MM.1S (cell line): Measurements from ENCODE around the gene DNAJC5.

ENCODE experiments used
- DNase-seq: peaks from one replicate; pipeline ENCODE4 v3.0.0-alpha.2; 2015
- H2AFZ ChIP-seq: fragments of 300-600 bp; sonication (generic); 2 replicates; pipeline ENCODE4 v1.6.0; 2016; ENCODE audit warnings: antibody characterized with exemption, low read length
- H3F3A ChIP-seq: fragments of 300-600 bp; sonication (generic); 2 replicates; pipeline ENCODE4 v1.6.1; 2016; ENCODE audit warnings: mild to moderate bottlenecking, antibody characterized with exemption, low read length, moderate library complexity, mixed read lengths; ENCODE audit not compliant: insufficient read depth
- H3K27ac ChIP-seq: fragments of 300-600 bp; sonication (generic); 2 replicates; pipeline ENCODE4 v1.5.1; 2016; ENCODE audit warnings: mild to moderate bottlenecking, low read length
- H3K27me3 ChIP-seq: fragments of 300-600 bp; sonication (generic); replicated peaks from 2 replicates; pipeline ENCODE4 v1.6.0; 2016; ENCODE audit warnings: low read length; ENCODE audit not compliant: insufficient read depth
- H3K36me3 ChIP-seq: fragments of 300-600 bp; sonication (generic); replicated peaks from 2 replicates; pipeline ENCODE4 v1.6.1; 2016; ENCODE audit warnings: mild to moderate bottlenecking, low read length, mixed read lengths; ENCODE audit not compliant: insufficient read depth
- H3K4me1 ChIP-seq: fragments of 300-600 bp; sonication (generic); 2 replicates; pipeline ENCODE4 v1.6.1; 2016; ENCODE audit warnings: low read length, mixed read lengths
- H3K4me2 ChIP-seq: fragments of 300-600 bp; sonication (generic); 2 replicates; pipeline ENCODE4 v1.6.0; 2016; ENCODE audit warnings: low read depth, low read length
- H3K4me3 ChIP-seq: fragments of 300-600 bp; sonication (generic); 2 replicates; pipeline ENCODE4 v1.5.1; 2016; ENCODE audit warnings: low read length, mixed read lengths
- H3K79me2 ChIP-seq: fragments of 300-600 bp; sonication (generic); 2 replicates; pipeline ENCODE4 v1.6.1; 2016; ENCODE audit warnings: mixed run types, low read length, mixed read lengths
- H3K9ac ChIP-seq: fragments of 300-600 bp; sonication (generic); 2 replicates; pipeline ENCODE4 v1.6.1; 2016; ENCODE audit warnings: low read length, mixed read lengths
- H3K9me2 ChIP-seq: fragments of 300-600 bp; sonication (generic); replicated peaks from 2 replicates; pipeline ENCODE4 v1.6.1; 2016; ENCODE audit warnings: mild to moderate bottlenecking, low read length, mixed read lengths; ENCODE audit not compliant: insufficient read depth
- H3K9me3 ChIP-seq: fragments of 300-600 bp; sonication (generic); replicated peaks from 2 replicates; pipeline ENCODE4 v1.6.1; 2016; ENCODE audit warnings: mild to moderate bottlenecking, low read length, mixed read lengths; ENCODE audit not compliant: insufficient read depth
- H4K20me1 ChIP-seq: fragments of 300-600 bp; sonication (generic); 2 replicates; pipeline ENCODE4 v1.6.1; 2016; ENCODE audit warnings: mild to moderate bottlenecking, low read length, moderate library complexity, mixed read lengths; ENCODE audit not compliant: insufficient read depth
- CTCF ChIP-seq: fragments of 300-600 bp; sonication (generic); IDR thresholded peaks from 2 replicates; pipeline ENCODE4 v1.5.1; 2016; ENCODE audit warnings: antibody characterized with exemption, low read length, mixed read lengths
- EZH2 ChIP-seq: fragments of 300-600 bp; sonication (generic); optimal IDR thresholded peaks from 2 replicates; pipeline ENCODE3; 2017; ENCODE audit warnings: low read depth, mild to moderate bottlenecking, antibody characterized with exemption, low read length, mixed read lengths
- EZH2phosphoT487 ChIP-seq: fragments of 300-600 bp; sonication (generic); IDR thresholded peaks from 2 replicates; pipeline ENCODE4 v1.6.1; 2018; ENCODE audit warnings: antibody characterized with exemption, low read length

Gene DNAJC5

GRCh38 chr20:63881451-63882226 is 13.3 kb upstream of the DNAJC5 start:
- Histone ChIP-seq H3K9ac (no peak overlapping the region), H3K4me2 (no peak overlapping the region), H3K27ac (no peak overlapping the region), H3K4me3 (no peak overlapping the region), H3F3A (no peaks in the 10 kb centered on the region), H3K36me3 (no peaks in the 10 kb centered on the region), H3K9me3 (no peaks in the 10 kb centered on the region), H2AFZ (no peak overlapping the region), H3K79me2 (peaks cover 12% of the 10 kb centered on the region), H3K9me2 (no peaks in the 10 kb centered on the region), H3K27me3 (no peaks in the 10 kb centered on the region), H4K20me1 (no peaks in the 10 kb centered on the region), H3K4me1 (no peaks in the 10 kb centered on the region)
- no peak for TF ChIP-seq EZH2phosphoT487
- TF ChIP-seq EZH2, result no peak
- TF ChIP-seq CTCF, result no peak
- DNase-seq, result no peak

GRCh38 chr20:63882257-63883200 is 12.4 kb upstream of the DNAJC5 start:
- H3K4me2 ChIP-seq, result no peak overlapping the region

GRCh38 chr20:63883201-63883593 is 11.7 kb upstream of the DNAJC5 start:
- H3K4me1 ChIP-seq, result no peaks in the 10 kb centered on the region
- H3K4me3 ChIP-seq, result no peak overlapping the region
- no peaks in the 10 kb centered on the region for H3K27me3 ChIP-seq
- peaks cover 3% of the 10 kb centered on the region for H3K79me2 ChIP-seq
- no peak for DNase-seq
- no peak overlapping the region for H3K9ac ChIP-seq
- no peaks in the 10 kb centered on the region for H3K9me3 ChIP-seq
- H4K20me1 ChIP-seq, result no peaks in the 10 kb centered on the region
- H3K9me2 ChIP-seq, result no peaks in the 10 kb centered on the region
- TF ChIP-seq EZH2 (no peak), EZH2phosphoT487 (no peak), CTCF (no peak)
- no peak overlapping the region for H2AFZ ChIP-seq
- no peaks in the 10 kb centered on the region for H3K36me3 ChIP-seq
- no peaks in the 10 kb centered on the region for H3F3A ChIP-seq
- no peak overlapping the region for H3K4me2 ChIP-seq
- no peak overlapping the region for H3K27ac ChIP-seq

More at GRCh38 chr20:63882257-63883200, 12.4 kb upstream of the DNAJC5 start:
- Histone ChIP-seq H3K27me3 (no peaks in the 10 kb centered on the region), H3K4me1 (no peaks in the 10 kb centered on the region), H4K20me1 (no peaks in the 10 kb centered on the region), H3F3A (no peaks in the 10 kb centered on the region), H3K9ac (no peak overlapping the region), H3K9me3 (no peaks in the 10 kb centered on the region), H3K36me3 (no peaks in the 10 kb centered on the region), H3K9me2 (no peaks in the 10 kb centered on the region), H3K4me3 (no peak overlapping the region), H3K27ac (no peak overlapping the region), H2AFZ (no peak overlapping the region), H3K79me2 (peaks cover 10% of the 10 kb centered on the region)
- DNase-seq, result no peak
- TF ChIP-seq EZH2 (no peak), CTCF (no peak), EZH2phosphoT487 (no peak)
